ENCODE results near the gene ADIPOR2.
A peak's percentile ranks its signal among the peaks of the same experiment; 100 is the strongest.

ADIPOR2 gene

DNA sequence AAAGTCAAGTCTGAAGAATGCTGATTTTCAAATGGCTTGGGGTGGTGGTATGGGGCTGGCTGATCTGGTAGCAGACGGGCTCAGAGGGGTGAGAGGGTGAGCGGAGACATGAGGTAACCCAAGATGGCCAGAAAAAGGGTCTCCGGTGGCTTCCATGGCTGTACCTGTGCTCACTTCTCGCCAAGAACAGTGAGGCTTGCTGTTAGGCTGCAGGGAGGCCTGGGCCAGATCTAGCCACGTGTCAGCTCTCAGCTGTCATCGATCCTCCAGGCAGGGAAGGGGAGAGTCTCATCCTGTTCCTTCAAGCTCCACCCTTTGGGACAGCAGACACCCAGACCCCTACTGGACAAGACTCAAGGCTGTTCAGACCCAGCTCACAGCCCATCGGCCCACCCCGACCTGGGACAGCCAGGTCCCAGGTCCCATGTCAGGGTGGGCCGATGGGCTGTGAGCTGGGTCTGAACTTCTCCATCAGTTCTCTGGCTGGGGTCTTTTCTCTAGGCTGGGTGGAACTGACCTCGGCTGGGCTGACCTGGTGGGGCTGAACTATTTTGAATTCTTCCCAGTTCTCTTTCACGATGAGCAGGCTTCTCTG lies 138.5 kb downstream of the ADIPOR2 start:
- in situ Hi-C loops (cut with HindIII; ENCODE audit: low pct_ligation_motif_present, low pct_unique_long_range_greater_than_20kb, low sequenced_read_pairs) = no loop called here

DNA sequence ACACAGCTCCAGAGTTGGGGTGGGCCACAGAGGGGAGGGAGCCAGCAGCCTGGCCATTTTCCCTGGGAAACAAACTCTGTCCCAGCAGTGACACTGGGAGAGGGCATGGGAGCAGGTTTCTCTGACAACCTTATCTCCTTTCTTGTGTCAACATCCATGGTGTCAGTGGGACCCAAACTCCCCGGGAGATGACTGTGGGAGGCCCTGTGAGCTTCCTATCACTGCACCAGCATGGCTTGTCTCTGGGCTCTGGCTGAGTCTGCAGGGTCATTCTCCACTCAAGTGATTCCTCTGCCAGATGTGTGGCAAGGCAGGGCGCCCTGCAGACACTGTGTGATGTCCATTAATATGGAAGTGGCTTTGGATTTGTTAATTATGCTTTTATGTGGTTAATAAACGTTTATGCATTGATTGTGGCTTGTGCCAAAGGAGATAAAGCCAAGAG lies 139.6 kb downstream of the ADIPOR2 start:
- in situ Hi-C loops (cut with HindIII; ENCODE audit: low pct_ligation_motif_present, low pct_unique_long_range_greater_than_20kb, low sequenced_read_pairs) = no loop called here
- no peak for DNase-seq

More for the DNA sequence above, 138.5 kb downstream of the ADIPOR2 start:
- no peak for DNase-seq

DNA sequence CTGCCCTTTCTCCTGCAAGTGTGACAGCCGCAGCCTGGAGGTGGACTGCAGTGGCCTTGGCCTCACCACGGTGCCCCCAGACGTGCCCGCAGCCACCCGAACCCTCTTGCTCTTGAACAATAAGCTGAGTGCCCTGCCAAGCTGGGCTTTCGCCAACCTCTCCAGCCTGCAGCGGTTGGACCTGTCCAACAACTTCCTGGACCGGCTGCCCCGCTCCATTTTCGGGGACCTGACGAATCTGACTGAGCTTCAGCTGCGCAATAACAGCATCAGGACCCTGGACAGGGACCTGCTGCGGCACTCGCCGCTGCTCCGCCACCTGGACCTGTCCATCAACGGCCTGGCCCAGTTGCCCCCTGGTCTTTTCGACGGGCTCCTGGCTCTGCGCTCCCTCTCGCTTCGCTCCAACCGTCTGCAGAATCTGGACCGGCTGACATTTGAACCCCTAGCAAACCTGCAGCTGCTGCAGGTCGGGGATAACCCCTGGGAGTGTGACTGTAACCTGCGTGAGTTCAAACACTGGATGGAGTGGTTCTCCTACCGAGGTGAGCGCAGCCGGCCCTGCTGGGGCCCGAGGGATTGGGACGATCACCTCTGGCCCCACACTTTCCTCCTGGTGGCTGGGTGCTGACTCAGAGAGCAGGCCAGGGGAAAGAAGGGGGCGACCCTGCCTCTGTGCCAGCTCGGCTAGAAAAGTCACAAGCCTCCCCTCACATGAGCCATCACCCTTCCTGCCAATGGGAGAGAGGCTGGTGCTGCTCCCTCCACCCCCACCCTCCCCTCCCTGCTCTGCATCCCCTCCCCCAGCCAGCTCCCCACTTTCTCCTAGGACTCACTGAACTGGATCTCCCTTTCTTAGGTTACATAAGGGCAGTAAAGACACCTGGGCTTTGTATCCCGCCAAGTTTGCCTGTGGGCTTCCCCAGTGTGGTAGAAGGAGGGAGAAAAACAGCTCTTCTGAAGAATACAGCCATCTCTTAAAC lies 140.4 kb downstream of the ADIPOR2 start:
- DNase-seq = peak; percentile 81
- in situ Hi-C loops (cut with HindIII; ENCODE audit: low pct_ligation_motif_present, low pct_unique_long_range_greater_than_20kb, low sequenced_read_pairs) = no loop called here

DNA sequence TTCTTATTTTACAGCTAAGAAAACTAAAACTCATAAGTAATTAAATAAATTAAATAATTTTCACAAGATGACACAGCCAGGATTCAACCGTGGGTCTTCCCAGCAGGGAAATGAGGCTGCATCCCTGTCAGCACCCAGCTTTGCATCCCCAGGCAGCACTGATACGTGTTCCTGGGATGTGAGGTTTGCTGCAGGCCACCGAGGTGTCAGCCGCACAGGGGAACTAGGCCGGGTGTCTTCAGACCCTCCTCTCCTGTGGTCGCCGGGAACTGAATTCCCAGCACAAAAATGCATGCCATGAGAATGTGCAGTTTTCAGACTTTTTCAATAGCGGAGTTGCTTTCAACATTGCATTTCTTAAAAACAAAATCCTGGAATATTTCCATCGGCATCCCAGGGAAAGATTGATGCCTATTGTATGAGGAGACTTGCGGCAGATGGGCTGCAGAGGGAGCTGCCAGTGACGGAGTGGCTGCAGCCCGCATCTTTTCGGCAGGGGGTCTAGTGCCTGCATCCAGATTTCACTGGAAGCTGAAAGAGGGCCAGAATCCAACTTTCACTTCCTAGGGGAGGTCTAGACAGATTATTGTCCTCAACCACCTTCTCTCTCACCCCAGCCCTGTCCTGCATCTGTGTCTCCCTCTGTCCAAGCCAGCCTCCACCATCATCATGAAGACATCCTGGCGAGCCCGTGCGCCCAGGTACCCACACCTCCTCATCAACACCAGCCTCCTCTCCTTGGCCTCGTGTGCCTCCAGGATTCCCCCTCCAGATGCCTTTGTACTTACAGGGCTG lies 142.1 kb downstream of the ADIPOR2 start:
- no peak for DNase-seq
- in situ Hi-C loops (cut with HindIII; ENCODE audit: low pct_ligation_motif_present, low pct_unique_long_range_greater_than_20kb, low sequenced_read_pairs) = no loop called here

DNA sequence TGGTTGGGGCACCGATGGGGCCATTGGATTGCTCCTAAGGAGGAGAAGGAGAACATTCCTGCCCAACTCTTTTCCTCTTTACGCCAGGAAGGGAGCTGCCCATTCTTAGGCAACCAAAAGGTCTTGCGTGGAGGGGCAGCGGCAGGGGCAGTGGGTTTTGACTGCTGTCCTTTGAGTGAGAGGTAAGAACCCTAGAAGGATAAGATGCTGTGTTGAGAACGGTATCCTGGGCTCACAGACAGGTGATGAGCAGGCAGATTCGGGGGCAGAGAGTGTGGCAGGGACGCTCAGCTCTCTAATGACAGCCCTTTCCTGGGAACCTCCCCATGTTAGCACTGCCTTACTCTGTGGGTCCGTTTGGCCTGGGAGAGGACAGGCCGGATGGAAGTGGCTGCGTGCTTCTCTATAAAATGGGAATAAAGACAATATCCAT lies 142.7 kb downstream of the ADIPOR2 start:
- in situ Hi-C loops (cut with HindIII; ENCODE audit: low pct_ligation_motif_present, low pct_unique_long_range_greater_than_20kb, low sequenced_read_pairs) = no loop called here
- no peak for DNase-seq

DNA sequence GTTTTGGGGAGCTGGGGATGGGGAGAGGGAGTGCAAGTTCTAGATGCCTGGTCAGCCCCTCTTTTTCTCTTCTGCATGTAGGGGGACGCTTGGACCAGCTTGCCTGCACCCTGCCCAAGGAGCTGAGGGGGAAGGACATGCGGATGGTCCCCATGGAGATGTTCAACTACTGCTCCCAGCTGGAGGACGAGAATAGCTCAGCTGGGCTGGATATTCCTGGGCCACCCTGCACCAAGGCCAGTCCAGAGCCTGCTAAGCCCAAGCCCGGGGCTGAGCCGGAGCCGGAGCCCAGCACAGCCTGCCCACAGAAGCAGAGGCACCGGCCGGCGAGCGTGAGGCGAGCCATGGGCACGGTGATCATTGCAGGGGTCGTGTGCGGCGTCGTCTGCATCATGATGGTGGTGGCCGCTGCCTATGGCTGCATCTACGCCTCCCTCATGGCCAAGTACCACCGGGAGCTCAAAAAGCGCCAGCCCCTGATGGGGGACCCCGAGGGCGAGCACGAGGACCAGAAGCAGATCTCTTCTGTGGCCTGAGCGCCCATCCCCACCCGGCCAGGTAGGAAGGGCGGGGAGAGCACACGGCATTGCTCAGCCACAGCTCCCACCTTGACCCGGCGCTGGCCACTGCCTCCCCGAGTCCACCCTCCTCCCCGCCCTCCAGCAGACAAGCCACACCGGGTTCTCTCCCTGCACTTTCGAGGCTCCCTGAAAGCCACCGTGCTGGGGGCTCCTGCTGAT lies 143.5 kb downstream of the ADIPOR2 start:
- no peak for DNase-seq
- in situ Hi-C loops (cut with HindIII; ENCODE audit: low pct_ligation_motif_present, low pct_unique_long_range_greater_than_20kb, low sequenced_read_pairs) = no loop called here

DNA sequence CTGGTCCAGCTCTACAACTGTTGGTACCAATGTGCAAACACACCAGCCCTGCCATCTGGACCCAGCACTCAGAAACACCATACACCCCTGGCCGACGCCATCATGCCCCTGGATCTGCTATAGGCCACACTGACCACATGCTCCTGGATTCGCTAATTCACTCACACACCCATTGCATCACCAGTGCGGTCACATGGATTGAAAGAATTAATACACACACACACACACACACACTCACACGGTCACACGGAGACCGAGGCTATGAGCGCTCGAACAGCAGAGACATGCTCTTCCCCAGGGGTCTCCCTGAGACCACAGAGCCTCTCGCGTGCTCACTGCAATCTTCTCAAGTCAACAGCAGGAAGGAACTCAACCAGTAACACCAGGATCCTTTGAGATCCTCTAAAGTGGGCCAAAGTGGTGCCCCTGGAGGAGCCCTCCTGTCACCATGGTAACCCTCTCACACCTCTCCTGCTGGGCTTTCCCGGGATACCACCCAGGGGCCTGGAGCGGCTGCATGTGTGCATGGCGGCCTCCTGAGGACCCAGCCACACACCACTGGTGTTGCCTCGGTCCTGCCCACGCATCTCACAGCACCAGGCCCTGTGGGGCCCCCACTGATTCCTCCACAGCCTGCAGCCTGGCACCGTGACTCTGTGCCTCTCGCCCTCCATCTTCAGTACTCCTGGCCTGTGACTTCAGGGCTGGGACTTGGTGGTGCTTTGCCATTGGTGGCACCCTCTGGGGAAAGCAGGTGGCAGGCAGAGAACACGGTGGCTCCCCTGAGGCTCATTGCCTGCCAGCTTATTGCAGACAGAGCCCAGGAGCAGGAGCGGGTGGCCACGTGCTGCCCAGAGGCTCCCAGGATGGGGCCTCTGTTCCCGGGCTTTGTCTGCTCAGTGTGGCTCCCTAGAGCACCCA lies 144.6 kb downstream of the ADIPOR2 start:
- DNase-seq = no peak
- in situ Hi-C loops (cut with HindIII; ENCODE audit: low pct_ligation_motif_present, low pct_unique_long_range_greater_than_20kb, low sequenced_read_pairs) = no loop called here

DNA sequence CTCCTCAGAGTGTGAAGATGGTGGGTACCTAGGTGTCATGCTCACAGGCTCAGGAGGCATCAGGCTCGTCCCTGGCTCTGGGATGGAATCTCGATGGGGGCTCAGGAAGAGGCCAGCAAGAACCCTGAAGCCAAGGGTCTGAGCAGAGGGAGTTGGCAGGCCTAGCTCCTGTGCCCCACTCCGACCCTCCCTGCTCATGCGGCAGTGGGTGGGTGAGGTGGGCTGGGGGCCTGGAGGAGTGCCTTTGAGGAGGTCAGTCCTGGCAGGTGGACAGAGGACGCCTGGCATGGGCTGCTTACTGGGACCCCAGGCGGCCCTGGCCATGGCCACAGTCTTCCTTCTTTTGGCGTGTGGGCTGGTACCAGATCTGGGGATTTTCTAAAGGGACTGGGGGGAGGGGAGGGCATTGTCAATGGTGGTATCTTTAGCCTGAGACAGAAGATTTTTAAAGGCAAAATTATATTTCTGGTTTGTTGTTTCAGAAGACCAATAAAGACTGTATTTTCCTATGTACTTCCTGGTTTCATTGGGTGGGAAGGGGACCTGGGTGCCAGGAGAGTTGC lies 145.5 kb downstream of the ADIPOR2 start:
- in situ Hi-C loops (cut with HindIII; ENCODE audit: low pct_ligation_motif_present, low pct_unique_long_range_greater_than_20kb, low sequenced_read_pairs) = no loop called here

DNA sequence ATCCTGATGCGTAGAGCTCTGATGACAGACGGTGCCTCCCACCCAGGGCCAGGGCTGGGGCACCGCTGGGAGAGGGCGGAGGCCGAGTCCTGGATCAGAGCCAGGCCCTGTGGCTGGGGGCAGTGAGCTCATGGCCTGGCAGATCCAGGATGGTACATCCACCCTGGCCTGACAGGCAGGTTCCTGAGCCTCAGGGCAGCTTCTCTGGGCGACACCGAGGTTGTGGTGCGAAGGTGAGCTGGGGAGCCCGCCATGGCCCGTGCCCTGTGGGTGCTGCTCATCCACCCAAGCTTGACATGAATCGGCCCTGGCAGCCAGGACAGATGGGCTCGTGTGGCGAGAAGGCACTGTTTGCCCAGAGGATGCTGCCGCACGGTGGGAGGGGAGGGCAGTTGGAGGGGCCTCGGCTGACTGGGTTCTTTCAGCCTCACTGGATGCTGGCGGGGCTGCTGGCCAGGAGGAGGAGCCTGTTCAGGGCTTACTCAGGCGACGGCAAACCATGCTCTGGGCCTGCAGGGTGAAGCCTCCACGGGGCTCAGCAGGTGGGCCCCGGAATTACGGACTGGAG lies 146.1 kb downstream of the ADIPOR2 start:
- DNase-seq = peak; percentile 9
- in situ Hi-C loops (cut with HindIII; ENCODE audit: low pct_ligation_motif_present, low pct_unique_long_range_greater_than_20kb, low sequenced_read_pairs) = no loop called here

More for the DNA sequence above, 145.5 kb downstream of the ADIPOR2 start:
- DNase-seq = no peak

DNA sequence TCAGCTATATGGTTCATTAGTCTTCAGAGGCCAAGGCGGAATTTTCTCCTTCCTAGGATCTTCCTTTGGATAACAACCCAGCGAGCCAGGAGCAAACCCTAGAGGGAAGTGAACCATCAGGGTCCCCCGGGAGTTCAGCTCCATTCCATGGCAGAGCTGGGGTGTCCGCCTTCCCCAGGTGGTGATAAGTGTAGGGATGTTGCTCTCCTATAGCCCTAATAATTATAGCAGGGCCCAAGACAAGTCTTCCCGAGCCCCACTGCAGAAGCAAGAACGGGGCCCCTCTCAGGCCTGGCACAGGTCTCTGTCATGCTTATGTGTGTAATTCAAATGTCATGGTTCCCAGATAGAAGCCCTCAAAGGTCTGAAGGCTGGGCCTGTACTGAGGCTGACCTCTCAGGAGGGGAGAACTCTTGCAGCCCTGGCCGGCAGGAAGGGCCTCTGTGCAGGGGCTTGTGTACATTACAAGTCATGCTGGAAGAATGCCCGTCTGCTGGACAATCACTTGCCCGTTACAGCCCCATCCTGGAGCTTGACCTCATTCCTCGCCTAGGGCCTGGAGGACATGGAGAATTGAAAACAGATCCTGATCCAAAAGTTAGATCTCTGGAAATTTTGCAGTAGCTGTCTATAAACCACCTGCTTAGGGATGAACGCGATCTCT lies 146.8 kb downstream of the ADIPOR2 start:
- DNase-seq = peak; percentile 41

More for the DNA sequence above, 146.8 kb downstream of the ADIPOR2 start:
- in situ Hi-C loops (cut with HindIII; ENCODE audit: low pct_ligation_motif_present, low pct_unique_long_range_greater_than_20kb, low sequenced_read_pairs) = no loop called here

All from ACHN (cell line).